GM19372 (cell line): ENCODE results near the gene MORC2.

Experiments used
- ATAC-seq: cut with Tn5 transposase; IDR thresholded peaks from one replicate; pipeline ENCODE4 v1.9.1; 2021; ENCODE audit warnings: mild to moderate bottlenecking, low read depth, moderate library complexity; ENCODE audit not compliant: unreplicated experiment

The MORC2 gene

GRCh38 chr22:30968015-30968923, at the start of gene MORC2:
Gene MORC2, minus strand, starts transcription at chr22:30968774. Its CDS starts 885 bp downstream, at chr22:30967889.
- ATAC-seq: no peak

GRCh38 chr22:31005535-31005934, 37.0 kb upstream of the MORC2 start:
- ATAC-seq: no peak

- no peak for ATAC-seq
Measured at GRCh38 chr22:31001124-31001770, 32.7 kb upstream of the MORC2 start.

- no peak for ATAC-seq
Measured at GRCh38 chr22:30998329-30998728, 29.8 kb upstream of the MORC2 start.

- ATAC-seq: no peak
Measured at GRCh38 chr22:30996462-30996861, 27.9 kb upstream of the MORC2 start.

GRCh38 chr22:30994960-30995359, 26.4 kb upstream of the MORC2 start:
- ATAC-seq: no peak

- ATAC-seq: no peak
Measured at GRCh38 chr22:30992565-30992964, 24.0 kb upstream of the MORC2 start.

- ATAC-seq: no peak
Measured at GRCh38 chr22:30990690-30991089, 22.1 kb upstream of the MORC2 start.

GRCh38 chr22:30989474-30989873, 20.9 kb upstream of the MORC2 start:
- no peak for ATAC-seq

- ATAC-seq: no peak
Measured at GRCh38 chr22:30985561-30986208, 17.1 kb upstream of the MORC2 start.

GRCh38 chr22:30984317-30984716, 15.7 kb upstream of the MORC2 start:
- ATAC-seq: no peak

GRCh38 chr22:30982512-30982911, 13.9 kb upstream of the MORC2 start:
- ATAC-seq: no peak

GRCh38 chr22:30979932-30980331, 11.4 kb upstream of the MORC2 start:
- ATAC-seq: no peak

GRCh38 chr22:30978304-30978962, 9.9 kb upstream of the MORC2 start:
- no peak for ATAC-seq

- ATAC-seq: no peak
Measured at GRCh38 chr22:30970356-30970746, 1.8 kb upstream of the MORC2 start.

GRCh38 chr22:30969532-30970355, 1.2 kb upstream of the MORC2 start:
- ATAC-seq: peak; percentile 30

- ATAC-seq: peak; percentile 70
Measured at GRCh38 chr22:30968924-30969531, 454 bp upstream of the MORC2 start, which contains the start of gene TUG1. Gene TUG1, plus strand, starts transcription at chr22:30969265.

GRCh38 chr22:30964858-30965257, 3.7 kb downstream of the MORC2 start:
- ATAC-seq: no peak

- ATAC-seq: no peak
Measured at GRCh38 chr22:30955153-30955552, 13.4 kb downstream of the MORC2 start.
